A549 (cell line): Measurements from ENCODE around the gene ENHO. TPM values are rescaled to one million over a fixed set of nuclear protein-coding genes. Genes with fewer than 3 reads are reported as not detected.

Source experiments
- ATAC-seq, 2 experiments: fragments of 200-7000 bp in 1 of 2; fragments of >200 bp in 1 of 2; cut with Nextera tagmentation in 1 of 2; cut with Tn5 transposase in 1 of 2; 3 replicates each; pipeline versions ENCODE4 v1.8.0 to v1.9.1; 2018 to 2020; ENCODE audit warnings: mild to moderate bottlenecking in 1 of 2, moderate library complexity in 1 of 2
- CTCF ChIA-PET: fragments of 300-600 bp; sonication (Branson Sonifier 250); formaldehyde crosslinking; extraction: SDS; loops from one replicate; lab custom pipeline; 2021; ENCODE audit warnings: antibody characterized with exemption, inconsistent platforms; lab: Yijun Ruan, JAX
- POLR2A ChIA-PET: fragments of 350-600 bp; formaldehyde crosslinking; extraction: SDS; loops from one replicate; lab custom pipeline; 2021; ENCODE audit warnings: antibody characterized with exemption, inconsistent platforms; lab: Yijun Ruan, JAX
- DNase-seq, 2 experiments: peaks; one replicate each; pipeline versions ENCODE4 v3.0.0 to v3.0.0-alpha.2; 2011 to 2016; ENCODE audit warnings: low read depth in 1 of 2, low spot score in 1 of 2
- FAIRE-seq: peaks from 2 replicates; lab custom pipeline; 2011; peaks lifted over from hg19 to GRCh38; lab: Jason Lieb, UNC
- H3K27ac ChIP-seq, 2 experiments: fragments of >200 bp; sonication (Bioruptor Twin); formaldehyde crosslinking; 3 replicates each; pipeline ENCODE4 v1.5.1; 2016 to 2017
- H3K4me1 ChIP-seq: fragments of >200 bp; sonication (Bioruptor Twin); formaldehyde crosslinking; 3 replicates; pipeline ENCODE4 v1.6.1; 2016
- H3K4me2 ChIP-seq: fragments of >200 bp; sonication (Bioruptor Twin); formaldehyde crosslinking; 3 replicates; pipeline ENCODE4 v1.6.1; 2016
- H3K4me3 ChIP-seq: fragments of >200 bp; sonication (Bioruptor Twin); formaldehyde crosslinking; 3 replicates; pipeline ENCODE4 v1.5.1; 2016
- H3K9me3 ChIP-seq: fragments of >200 bp; sonication (Bioruptor Twin); formaldehyde crosslinking; 3 replicates; pipeline ENCODE4 v1.6.1; 2016
- ATOH8 ChIP-seq: fragments of 250-450 bp; sonication (Bioruptor Pico); IDR thresholded peaks from 2 replicates; pipeline ENCODE4 v1.5.0; 2020; ENCODE audit warnings: low read depth, mild to moderate bottlenecking, moderate library complexity
- CTCF ChIP-seq: fragments of >200 bp; sonication (Bioruptor Twin); formaldehyde crosslinking; IDR thresholded peaks from 3 replicates; pipeline ENCODE4 v1.5.1; 2016
- E2F6 ChIP-seq: IDR thresholded peaks from 2 replicates; pipeline ENCODE4 v1.6.1; 2012; ENCODE audit warnings: low read depth, borderline replicate concordance
- FOSB ChIP-seq: fragments of 250-450 bp; sonication (Bioruptor Pico); IDR thresholded peaks from 2 replicates; pipeline ENCODE4 v1.5.0; 2020; ENCODE audit warnings: mild to moderate bottlenecking, moderate library complexity
- HES2 ChIP-seq: fragments of >200 bp; sonication (Bioruptor Twin); formaldehyde crosslinking; IDR thresholded peaks from 2 replicates; pipeline ENCODE4 v1.6.1; 2016
- JUN ChIP-seq, 2 experiments: fragments of >200 bp; sonication (Bioruptor Twin); formaldehyde crosslinking; IDR thresholded peaks; 2 replicates in 1 of 2; 3 replicates in 1 of 2; pipeline ENCODE4 v1.6.1; 2016 to 2017
- JUNB ChIP-seq: fragments of >200 bp; sonication (Bioruptor Twin); formaldehyde crosslinking; IDR thresholded peaks from 2 replicates; pipeline ENCODE4 v1.6.1; 2016
- KDM1A ChIP-seq: fragments of 200-600 bp; sonication (generic); IDR thresholded peaks from 2 replicates; pipeline ENCODE4 v1.6.1; 2016; ENCODE audit warnings: low read depth, mild to moderate bottlenecking
- MAFK ChIP-seq: fragments of 450-650 bp; IDR thresholded peaks from 2 replicates; pipeline ENCODE4 v1.6.1; 2014; ENCODE audit not compliant: partially characterized antibody
- MAX ChIP-seq: IDR thresholded peaks from 2 replicates; pipeline ENCODE4 v1.6.1; 2012
- MAZ ChIP-seq: fragments of 150-350 bp; IDR thresholded peaks from 2 replicates; pipeline ENCODE4 v1.6.1; 2014; ENCODE audit warnings: antibody characterized with exemption, low read depth, low read length, borderline replicate concordance
- NPAS2 ChIP-seq: fragments of 250-450 bp; sonication (Bioruptor Pico); IDR thresholded peaks from 2 replicates; pipeline ENCODE4 v1.8.0; 2022; ENCODE audit warnings: mild to moderate bottlenecking, moderate library complexity, borderline replicate concordance
- PHF8 ChIP-seq: fragments of 200-600 bp; sonication (generic); IDR thresholded peaks from 2 replicates; pipeline ENCODE4 v1.6.1; 2016; ENCODE audit warnings: low read depth, mild to moderate bottlenecking, antibody characterized with exemption, moderate library complexity, borderline replicate concordance
- RAD21 ChIP-seq, 2 experiments: fragments of >200 bp in 1 of 2; sonication (Bioruptor Twin) in 1 of 2; formaldehyde crosslinking in 1 of 2; IDR thresholded peaks in 1 of 2; conservative IDR thresholded peaks in 1 of 2; 2 replicates in 1 of 2; 3 replicates in 1 of 2; pipeline ENCODE4 v1.6.1; 2012 to 2018; ENCODE audit warnings: inconsistent platforms in 1 of 2
- RARB ChIP-seq: fragments of 250-450 bp; sonication (Bioruptor Pico); IDR thresholded peaks from 2 replicates; pipeline ENCODE4 v1.8.0; 2021; ENCODE audit warnings: mild to moderate bottlenecking, moderate library complexity
- RCOR1 ChIP-seq: fragments of 150-350 bp; IDR thresholded peaks from 2 replicates; pipeline ENCODE4 v1.6.1; 2014; ENCODE audit warnings: antibody characterized with exemption, low read length, low read depth
- TP53 ChIP-seq: fragments of 250-450 bp; sonication (Bioruptor Pico); IDR thresholded peaks from 2 replicates; pipeline ENCODE4 v1.5.0; 2021; ENCODE audit warnings: mild to moderate bottlenecking, moderate library complexity
- USF2 ChIP-seq: fragments of 450-650 bp; IDR thresholded peaks from 2 replicates; pipeline ENCODE4 v1.6.1; 2014; ENCODE audit warnings: antibody characterized with exemption
- ZNF302 ChIP-seq: fragments of 250-450 bp; sonication (Bioruptor Pico); IDR thresholded peaks from 2 replicates; pipeline ENCODE4 v1.9.0; 2021; ENCODE audit warnings: inconsistent platforms, mild to moderate bottlenecking, moderate library complexity
- WGBS: methylation state at CpG from one replicate; pipeline ENCODE4 v1.1.6; 2017; ENCODE audit errors: missing lambda C conversion rate; 5-methylcytosine and 5-hydroxymethylcytosine counted together
- polyA plus RNA-seq, 4 experiments: library from polyadenylated mRNA; depleted of rRNA in 3 of 4; stranded (reverse); fragments of >200 nt; fragmentation: RNase III in 1 of 4; extraction: RNeasy Plus Mini Kit Qiagen cat#74134 plus additional on column Dnase treatment in 1 of 4; gene quantifications; 2 replicates in 3 of 4; 3 replicates in 1 of 4; pipeline ENCODE4 v1.2.3, GENCODE V29; 2011 to 2017

Gene ENHO
- polyA plus RNA-seq, 2 of the 4 experiments (the other 2 are of a cell fraction) = 0.28 to 1.7 TPM

- CTCF ChIA-PET = interaction anchor here (1.0 to 6.6 kb wide), 5 partner anchors 9 to 163 kb away, joined by 3 to 59 read pairs (median 4); no protein-coding TSS in a partner anchor
- no peak overlapping the region for H3K27ac ChIP-seq
- no peak overlapping the region for H3K4me3 ChIP-seq
- H3K4me2 ChIP-seq = no peak overlapping the region
- WGBS = 59% methylated on average over 6 of the region's 6 CpGs
- TF ChIP-seq HES2 = no peak
- no peak for TF ChIP-seq KDM1A
- no peak for TF ChIP-seq RCOR1
- no peak for TF ChIP-seq ZNF302 (CRISPR knock-in tag)
- TF ChIP-seq TP53 (CRISPR knock-in tag) = no peak
- no peak for TF ChIP-seq MAX
- no peak for TF ChIP-seq USF2
- TF ChIP-seq JUNB = no peak
- TF ChIP-seq NPAS2 (CRISPR knock-in tag) = no peak
- no peak for TF ChIP-seq MAFK
- TF ChIP-seq JUN (IDR thresholded peaks at IDR 0.05) = no peak
- TF ChIP-seq E2F6 = no peak
- FAIRE-seq (no peak), ATAC-seq (no peak), DNase-seq (no peak)
- no peaks in the 10 kb centered on the region for H3K9me3 ChIP-seq
- POLR2A ChIA-PET = no interaction called here
- H3K4me1 ChIP-seq = peaks cover 9% of the 10 kb centered on the region
Observed at GRCh38 chr9:34566972-34567371, 44.2 kb upstream of the ENHO start.

- 83% methylated on average over 8 of the region's 8 CpGs for WGBS
- Histone ChIP-seq H3K4me2 (no peak overlapping the region), H3K27ac (no peak overlapping the region), H3K4me1 (peaks cover 2% of the 10 kb centered on the region), H3K4me3 (no peak overlapping the region), H3K9me3 (no peaks in the 10 kb centered on the region)
- no peak for ATAC-seq
- no peak for FAIRE-seq
- TF ChIP-seq MAX (no peak), ZNF302 (CRISPR knock-in tag) (no peak), MAZ (no peak), PHF8 (no peak)
- ChIA-PET POLR2A (no interaction called here), CTCF (interaction anchor here (1.0 to 6.6 kb wide), 5 partner anchors 9 to 162 kb away, joined by 3 to 59 read pairs (median 4); no protein-coding TSS in a partner anchor)
- no peak for DNase-seq
Observed at GRCh38 chr9:34566322-34566721, 43.5 kb upstream of the ENHO start.

- Histone ChIP-seq H3K4me3 (no peak overlapping the region), H3K4me2 (no peak overlapping the region), H3K4me1 (no peaks in the 10 kb centered on the region), H3K9me3 (no peaks in the 10 kb centered on the region)
- DNase-seq = no peak
- no peak for ATAC-seq
- ChIA-PET POLR2A (no interaction called here), CTCF (interaction anchor here (1.0 to 6.6 kb wide), 6 partner anchors 10 to 162 kb away, joined by 3 to 59 read pairs (median 4); no protein-coding TSS in a partner anchor)
- FAIRE-seq = no peak
- WGBS = 68% methylated on average over 8 of the region's 8 CpGs
- TF ChIP-seq RARB (CRISPR knock-in tag) = no peak
- TF ChIP-seq FOSB (CRISPR knock-in tag) = no peak
- TF ChIP-seq RAD21 (conservative IDR thresholded peaks at IDR 0.05 in 1 of 2, IDR thresholded peaks at IDR 0.05 in 1 of 2) = no peak
- TF ChIP-seq ATOH8 (CRISPR knock-in tag) = no peak
- no peak for TF ChIP-seq CTCF
- TF ChIP-seq, all 56 proteins: peak for 0
- no peak overlapping the region for H3K27ac ChIP-seq
Observed at GRCh38 chr9:34565856-34566255, 43.1 kb upstream of the ENHO start.
